Fibroblast of lung (primary cell): ENCODE measurements around the gene PRELP. TPM values are rescaled to one million over a fixed set of nuclear protein-coding genes. Genes with fewer than 3 reads are reported as not detected.

Source experiments
- DNase-seq, 2 donors: peaks; one replicate each; pipeline versions ENCODE4 v3.0.0 to v3.0.0-alpha.2; 2010; ENCODE audit warnings: low read depth in 2 of 2
- H2AFZ ChIP-seq: 2 replicates; pipeline ENCODE4 v1.5.1; 2012; ENCODE audit warnings: low read length, control low read depth, inconsistent platforms
- H3K27ac ChIP-seq: 2 replicates; pipeline ENCODE4 v1.5.1; 2011; ENCODE audit warnings: low read length, control low read depth; ENCODE audit not compliant: insufficient read depth
- H3K27me3 ChIP-seq: 2 replicates; pipeline ENCODE4 v1.5.1; 2011; ENCODE audit warnings: mild to moderate bottlenecking, low read length; ENCODE audit not compliant: control insufficient read depth, insufficient read depth
- H3K36me3 ChIP-seq: 2 replicates; pipeline ENCODE4 v1.5.1; 2011; ENCODE audit warnings: low read length; ENCODE audit not compliant: control insufficient read depth, insufficient read depth
- H3K4me1 ChIP-seq: 2 replicates; pipeline ENCODE4 v1.5.1; 2011; ENCODE audit warnings: low read length; ENCODE audit not compliant: control insufficient read depth, insufficient read depth; ENCODE audit errors: extremely low read depth
- H3K4me2 ChIP-seq: 2 replicates; pipeline ENCODE4 v1.5.1; 2011; ENCODE audit warnings: low read length, control low read depth; ENCODE audit not compliant: insufficient read depth; ENCODE audit errors: extremely low read depth
- H3K4me3 ChIP-seq, 4 experiments: fragments of 200-600 bp in 1 of 4; sonication (generic) in 1 of 4; replicated peaks in 1 of 4; 2 replicates each; pipeline ENCODE4 v1.5.1; 2011 to 2016; ENCODE audit warnings: low read length in 4 of 4, low read depth in 3 of 4, mild to moderate bottlenecking in 3 of 4, control low read depth in 2 of 4, inconsistent platforms in 1 of 4, mixed read lengths in 1 of 4; ENCODE audit not compliant: insufficient read depth in 1 of 4; ENCODE audit errors: control extremely low read depth in 1 of 4
- H3K79me2 ChIP-seq: 2 replicates; pipeline ENCODE4 v1.5.1; 2012; ENCODE audit warnings: mild to moderate bottlenecking, low read length, inconsistent platforms; ENCODE audit not compliant: control insufficient read depth, insufficient read depth
- H3K9ac ChIP-seq: 2 replicates; pipeline ENCODE4 v1.5.1; 2011; ENCODE audit warnings: mild to moderate bottlenecking, low read length, control low read depth; ENCODE audit not compliant: insufficient read depth
- H3K9me3 ChIP-seq: 2 replicates; pipeline ENCODE4 v1.5.1; 2012; ENCODE audit warnings: low read depth, low read length; ENCODE audit not compliant: control insufficient read depth, insufficient read depth
- H4K20me1 ChIP-seq: 2 replicates; pipeline ENCODE4 v1.5.1; 2011; ENCODE audit warnings: low read length; ENCODE audit not compliant: control insufficient read depth, insufficient read depth; ENCODE audit errors: extremely low read depth
- EZH2 ChIP-seq: IDR thresholded peaks from 2 replicates; pipeline ENCODE4 v1.5.1; 2012; ENCODE audit warnings: low read length, control low read depth, mild to moderate bottlenecking; ENCODE audit errors: missing control alignments
- polyA plus RNA-seq, 2 donors: library from polyadenylated mRNA; depleted of rRNA in 1 of 2; stranded (reverse) in 1 of 2; unstranded in 1 of 2; fragments of >200 nt; gene quantifications; 2 replicates each; pipeline ENCODE4 v1.2.1, GENCODE V29; 2011 to 2012; ENCODE audit warnings: missing spikeins in 1 of 2
- total RNA-seq: library from RNA; depleted of rRNA; stranded (reverse); fragments of >200 nt; gene quantifications from 2 replicates; pipeline ENCODE4 v1.2.1, GENCODE V29; 2014
- TF ChIP-seq, protein P1 (sequence below), 2 donors: IDR thresholded peaks in 1 of 2; conservative IDR thresholded peaks in 1 of 2; 1 replicate in 1 of 2; 2 replicates in 1 of 2; pipeline ENCODE4 v1.5.1; 2011 to 2012; ENCODE audit warnings: low read length in 2 of 2, control low read depth in 1 of 2, inconsistent platforms in 1 of 2, low read depth in 1 of 2, mild to moderate bottlenecking in 1 of 2

Gene PRELP
- total and polyA plus RNA-seq, 2 donors (not counting 1 experiment from before 2014, with no cell fraction given), result 4.5 to 13.9 TPM

DNA sequence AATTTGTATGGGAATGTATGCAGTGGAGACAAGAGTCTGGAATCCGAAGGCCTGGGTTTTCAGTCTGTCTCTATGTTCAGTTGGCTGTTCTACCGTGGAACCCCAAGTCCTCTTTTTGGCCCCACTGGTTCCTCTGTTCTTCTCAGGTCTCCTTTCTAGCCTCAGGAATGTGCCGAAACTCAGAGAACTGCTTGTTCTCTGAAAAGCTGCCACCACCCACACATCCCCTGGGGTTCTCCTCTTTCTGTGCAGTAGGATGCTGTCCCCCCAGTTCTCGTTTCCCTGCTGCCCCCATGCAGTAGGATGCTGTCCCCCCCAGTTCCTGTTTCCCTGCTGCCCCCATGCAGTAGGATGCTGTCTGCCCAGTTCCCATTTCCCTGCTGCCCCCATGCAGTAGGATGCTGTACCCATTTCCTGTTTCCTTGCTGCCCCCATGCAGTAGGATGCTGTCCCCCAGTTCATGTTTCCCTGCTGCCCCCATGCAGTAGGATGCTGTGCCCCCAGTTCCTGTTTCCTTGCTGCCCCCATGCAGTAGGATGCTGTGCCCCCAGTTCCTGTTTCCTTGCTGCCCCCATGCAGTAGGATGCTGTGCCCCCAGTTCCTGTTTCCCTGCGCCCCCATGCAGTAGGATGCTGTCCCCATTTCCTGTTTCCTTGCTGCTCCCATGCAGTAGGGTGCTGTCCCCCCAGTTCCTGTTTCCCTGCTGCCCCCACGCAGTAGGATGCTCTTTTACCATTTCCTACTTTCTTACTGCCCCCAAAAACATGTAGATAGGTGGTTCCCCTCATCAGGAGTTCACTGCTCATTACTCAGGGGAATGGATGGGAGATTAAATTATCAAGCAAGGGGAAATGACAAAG is 53.6 kb downstream of the PRELP start:
- H3K27ac ChIP-seq, result no peak overlapping the region
- H3K9ac ChIP-seq, result no peak overlapping the region
- H3K4me1 ChIP-seq, result peaks cover 9% of the 10 kb centered on the region
- H3K36me3 ChIP-seq, result no peaks in the 10 kb centered on the region
- no peak overlapping the region for H2AFZ ChIP-seq
- H3K27me3 ChIP-seq, result no peaks in the 10 kb centered on the region
- H3K79me2 ChIP-seq, result no peaks in the 10 kb centered on the region
- TF ChIP-seq, protein P1, sequence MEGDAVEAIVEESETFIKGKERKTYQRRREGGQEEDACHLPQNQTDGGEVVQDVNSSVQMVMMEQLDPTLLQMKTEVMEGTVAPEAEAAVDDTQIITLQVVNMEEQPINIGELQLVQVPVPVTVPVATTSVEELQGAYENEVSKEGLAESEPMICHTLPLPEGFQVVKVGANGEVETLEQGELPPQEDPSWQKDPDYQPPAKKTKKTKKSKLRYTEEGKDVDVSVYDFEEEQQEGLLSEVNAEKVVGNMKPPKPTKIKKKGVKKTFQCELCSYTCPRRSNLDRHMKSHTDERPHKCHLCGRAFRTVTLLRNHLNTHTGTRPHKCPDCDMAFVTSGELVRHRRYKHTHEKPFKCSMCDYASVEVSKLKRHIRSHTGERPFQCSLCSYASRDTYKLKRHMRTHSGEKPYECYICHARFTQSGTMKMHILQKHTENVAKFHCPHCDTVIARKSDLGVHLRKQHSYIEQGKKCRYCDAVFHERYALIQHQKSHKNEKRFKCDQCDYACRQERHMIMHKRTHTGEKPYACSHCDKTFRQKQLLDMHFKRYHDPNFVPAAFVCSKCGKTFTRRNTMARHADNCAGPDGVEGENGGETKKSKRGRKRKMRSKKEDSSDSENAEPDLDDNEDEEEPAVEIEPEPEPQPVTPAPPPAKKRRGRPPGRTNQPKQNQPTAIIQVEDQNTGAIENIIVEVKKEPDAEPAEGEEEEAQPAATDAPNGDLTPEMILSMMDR (conservative IDR thresholded peaks at IDR 0.05 in 1 of 2, IDR thresholded peaks at IDR 0.05 in 1 of 2; ENCODE audit: low read depth in 1 of 2, low read length in 2 of 2), result no peak
- TF ChIP-seq EZH2, result no peak
- H3K9me3 ChIP-seq, result no peaks in the 10 kb centered on the region
- DNase-seq, result no peak
- no peak overlapping the region for H3K4me2 ChIP-seq
- H4K20me1 ChIP-seq, result no peaks in the 10 kb centered on the region
- no peak overlapping the region for H3K4me3 ChIP-seq

DNA sequence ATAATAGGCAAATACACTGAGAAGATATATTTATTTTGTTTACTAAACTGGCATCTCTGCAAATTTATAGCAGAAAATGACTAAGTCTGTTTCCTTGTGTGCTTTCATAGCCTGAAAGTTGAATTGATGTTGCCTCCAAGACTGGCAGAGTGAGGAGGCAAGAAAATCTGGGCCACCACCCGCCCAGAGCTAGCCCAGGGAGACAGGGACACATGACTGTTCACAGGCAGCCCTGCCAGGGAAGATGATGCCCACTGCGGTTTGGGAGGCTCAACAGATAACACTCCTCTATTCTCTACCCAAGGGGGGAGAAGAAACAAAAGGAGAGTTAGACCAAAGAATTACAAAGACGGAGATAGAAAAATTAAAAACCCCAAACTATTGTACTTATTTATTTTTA is 55.5 kb downstream of the PRELP start:
- DNase-seq, result no peak
- no peaks in the 10 kb centered on the region for H3K36me3 ChIP-seq
- H3K4me3 ChIP-seq, result no peak overlapping the region
- no peaks in the 10 kb centered on the region for H4K20me1 ChIP-seq
- H3K9ac ChIP-seq, result no peak overlapping the region
- H3K27ac ChIP-seq, result no peak overlapping the region
- no peak overlapping the region for H3K4me2 ChIP-seq
- TF ChIP-seq, protein P1 (conservative IDR thresholded peaks at IDR 0.05 in 1 of 2, IDR thresholded peaks at IDR 0.05 in 1 of 2; ENCODE audit: low read depth in 1 of 2, low read length in 2 of 2), result no peak
- TF ChIP-seq EZH2, result no peak
- H3K27me3 ChIP-seq, result no peaks in the 10 kb centered on the region
- no peak overlapping the region for H2AFZ ChIP-seq
- no peaks in the 10 kb centered on the region for H3K79me2 ChIP-seq
- H3K9me3 ChIP-seq, result no peaks in the 10 kb centered on the region
- H3K4me1 ChIP-seq, result peaks cover 16% of the 10 kb centered on the region

DNA sequence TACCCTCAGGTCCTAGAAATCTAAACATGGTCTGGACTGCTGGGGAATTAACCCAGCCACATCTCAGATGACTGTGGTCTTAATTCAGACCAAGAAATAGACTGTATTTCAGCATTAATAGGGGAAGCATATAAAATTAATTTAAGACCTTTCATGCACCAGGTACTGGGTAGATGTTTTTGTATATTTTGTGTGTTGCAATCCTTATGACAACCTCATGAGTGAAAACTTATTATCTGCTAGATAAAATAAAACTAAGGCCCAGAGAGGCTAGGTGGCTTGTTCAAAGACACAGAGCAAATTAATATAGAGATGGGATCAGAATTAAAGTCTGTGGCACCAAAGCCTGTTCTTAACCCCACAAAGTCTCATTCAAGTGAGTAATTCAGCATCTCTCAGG is 58.4 kb downstream of the PRELP start:
- Histone ChIP-seq H3K4me2 (peak overlapping the region; percentile 37), H3K79me2 (no peaks in the 10 kb centered on the region), H3K27me3 (no peaks in the 10 kb centered on the region), H3K36me3 (no peaks in the 10 kb centered on the region), H3K4me1 (peaks cover 29% of the 10 kb centered on the region), H3K27ac (peak overlapping the region; percentile 48), H3K9me3 (no peaks in the 10 kb centered on the region), H4K20me1 (no peaks in the 10 kb centered on the region), H2AFZ (no peak overlapping the region), H3K4me3 (no peak overlapping the region), H3K9ac (no peak overlapping the region)
- no peak for DNase-seq
- no peak for TF ChIP-seq EZH2
- TF ChIP-seq, protein P1 (conservative IDR thresholded peaks at IDR 0.05 in 1 of 2, IDR thresholded peaks at IDR 0.05 in 1 of 2; ENCODE audit: low read depth in 1 of 2, low read length in 2 of 2), result no peak
